ENCODE data around the gene FAM78A.

The FAM78A gene

GRCh38 chr9:131239161-131239975 is 36.9 kb downstream of the FAM78A start:
- Histone ChIP-seq H2AFZ (ENCODE audit: low read depth, low read length) (peak overlapping the region; percentile 41), H3K9me3 (ENCODE audit: low read length) (no peaks in the 10 kb centered on the region), H3K27me3 (ENCODE audit: insufficient read depth, low read length) (no peaks in the 10 kb centered on the region), H3K4me3 (ENCODE audit: low read length) (no peak overlapping the region), H3K36me3 (ENCODE audit: insufficient read depth, low read length) (peaks cover 10% of the 10 kb centered on the region), H3K4me1 (ENCODE audit: insufficient read depth, low read length) (peaks cover 18% of the 10 kb centered on the region)

GRCh38 chr9:131238402-131239021 is 37.8 kb downstream of the FAM78A start:
- peaks cover 18% of the 10 kb centered on the region for H3K36me3 ChIP-seq (ENCODE audit: insufficient read depth, low read length)
- H2AFZ ChIP-seq (ENCODE audit: low read depth, low read length), result peak overlapping the region; percentile 41
- H3K9me3 ChIP-seq (ENCODE audit: low read length), result no peaks in the 10 kb centered on the region
- no peaks in the 10 kb centered on the region for H3K27me3 ChIP-seq (ENCODE audit: insufficient read depth, low read length)
- no peak overlapping the region for H3K4me3 ChIP-seq (ENCODE audit: low read length)
- peaks cover 18% of the 10 kb centered on the region for H3K4me1 ChIP-seq (ENCODE audit: insufficient read depth, low read length)

GRCh38 chr9:131237931-131238401 is 38.3 kb downstream of the FAM78A start:
- Histone ChIP-seq H3K4me1 (ENCODE audit: insufficient read depth, low read length) (peaks cover 18% of the 10 kb centered on the region), H3K27me3 (ENCODE audit: insufficient read depth, low read length) (no peaks in the 10 kb centered on the region), H3K9me3 (ENCODE audit: low read length) (no peaks in the 10 kb centered on the region), H2AFZ (ENCODE audit: low read depth, low read length) (peak overlapping the region; percentile 41), H3K4me3 (ENCODE audit: low read length) (no peak overlapping the region), H3K36me3 (ENCODE audit: insufficient read depth, low read length) (peaks cover 22% of the 10 kb centered on the region)

- Histone ChIP-seq H2AFZ (ENCODE audit: low read depth, low read length) (no peak overlapping the region), H3K4me1 (ENCODE audit: insufficient read depth, low read length) (peaks cover 18% of the 10 kb centered on the region), H3K27me3 (ENCODE audit: insufficient read depth, low read length) (no peaks in the 10 kb centered on the region), H3K36me3 (ENCODE audit: insufficient read depth, low read length) (peaks cover 22% of the 10 kb centered on the region), H3K4me3 (ENCODE audit: low read length) (no peak overlapping the region), H3K9me3 (ENCODE audit: low read length) (no peaks in the 10 kb centered on the region)
Observed at GRCh38 chr9:131237291-131237690, 39.0 kb downstream of the FAM78A start.

GRCh38 chr9:131236761-131237160 is 39.5 kb downstream of the FAM78A start:
- peaks cover 26% of the 10 kb centered on the region for H3K36me3 ChIP-seq (ENCODE audit: insufficient read depth, low read length)
- H2AFZ ChIP-seq (ENCODE audit: low read depth, low read length), result no peak overlapping the region
- no peak overlapping the region for H3K4me3 ChIP-seq (ENCODE audit: low read length)
- peaks cover 18% of the 10 kb centered on the region for H3K4me1 ChIP-seq (ENCODE audit: insufficient read depth, low read length)
- H3K9me3 ChIP-seq (ENCODE audit: low read length), result no peaks in the 10 kb centered on the region
- H3K27me3 ChIP-seq (ENCODE audit: insufficient read depth, low read length), result no peaks in the 10 kb centered on the region

GRCh38 chr9:131236161-131236560 is 40.1 kb downstream of the FAM78A start:
- H3K4me3 ChIP-seq (ENCODE audit: low read length), result no peak overlapping the region
- no peaks in the 10 kb centered on the region for H3K27me3 ChIP-seq (ENCODE audit: insufficient read depth, low read length)
- H3K36me3 ChIP-seq (ENCODE audit: insufficient read depth, low read length), result peaks cover 30% of the 10 kb centered on the region
- H2AFZ ChIP-seq (ENCODE audit: low read depth, low read length), result no peak overlapping the region
- peaks cover 18% of the 10 kb centered on the region for H3K4me1 ChIP-seq (ENCODE audit: insufficient read depth, low read length)
- H3K9me3 ChIP-seq (ENCODE audit: low read length), result no peaks in the 10 kb centered on the region

- peaks cover 33% of the 10 kb centered on the region for H3K36me3 ChIP-seq (ENCODE audit: insufficient read depth, low read length)
- no peak overlapping the region for H3K4me3 ChIP-seq (ENCODE audit: low read length)
- H3K27me3 ChIP-seq (ENCODE audit: insufficient read depth, low read length), result no peaks in the 10 kb centered on the region
- no peak overlapping the region for H2AFZ ChIP-seq (ENCODE audit: low read depth, low read length)
- peaks cover 18% of the 10 kb centered on the region for H3K4me1 ChIP-seq (ENCODE audit: insufficient read depth, low read length)
- H3K9me3 ChIP-seq (ENCODE audit: low read length), result no peaks in the 10 kb centered on the region
Observed at GRCh38 chr9:131235480-131235851, 40.8 kb downstream of the FAM78A start.

GRCh38 chr9:131234799-131235479 is 41.4 kb downstream of the FAM78A start:
- Histone ChIP-seq H3K9me3 (ENCODE audit: low read length) (no peaks in the 10 kb centered on the region), H3K36me3 (ENCODE audit: insufficient read depth, low read length) (peaks cover 39% of the 10 kb centered on the region), H3K27me3 (ENCODE audit: insufficient read depth, low read length) (no peaks in the 10 kb centered on the region), H3K4me3 (ENCODE audit: low read length) (no peak overlapping the region), H3K4me1 (ENCODE audit: insufficient read depth, low read length) (peaks cover 18% of the 10 kb centered on the region), H2AFZ (ENCODE audit: low read depth, low read length) (no peak overlapping the region)

GRCh38 chr9:131233995-131234394 is 42.3 kb downstream of the FAM78A start:
- Histone ChIP-seq H2AFZ (ENCODE audit: low read depth, low read length) (no peak overlapping the region), H3K36me3 (ENCODE audit: insufficient read depth, low read length) (peaks cover 40% of the 10 kb centered on the region), H3K4me1 (ENCODE audit: insufficient read depth, low read length) (peaks cover 11% of the 10 kb centered on the region), H3K4me3 (ENCODE audit: low read length) (no peak overlapping the region), H3K9me3 (ENCODE audit: low read length) (no peaks in the 10 kb centered on the region), H3K27me3 (ENCODE audit: insufficient read depth, low read length) (no peaks in the 10 kb centered on the region)

- Histone ChIP-seq H2AFZ (ENCODE audit: low read depth, low read length) (no peak overlapping the region), H3K36me3 (ENCODE audit: insufficient read depth, low read length) (peaks cover 44% of the 10 kb centered on the region), H3K27me3 (ENCODE audit: insufficient read depth, low read length) (no peaks in the 10 kb centered on the region), H3K9me3 (ENCODE audit: low read length) (no peaks in the 10 kb centered on the region), H3K4me3 (ENCODE audit: low read length) (no peak overlapping the region), H3K4me1 (ENCODE audit: insufficient read depth, low read length) (peaks cover 7% of the 10 kb centered on the region)
Observed at GRCh38 chr9:131233556-131233955, 42.8 kb downstream of the FAM78A start.

- no peaks in the 10 kb centered on the region for H3K4me1 ChIP-seq (ENCODE audit: insufficient read depth, low read length)
- no peak overlapping the region for H3K4me3 ChIP-seq (ENCODE audit: low read length)
- H2AFZ ChIP-seq (ENCODE audit: low read depth, low read length), result no peak overlapping the region
- peaks cover 42% of the 10 kb centered on the region for H3K36me3 ChIP-seq (ENCODE audit: insufficient read depth, low read length)
- H3K9me3 ChIP-seq (ENCODE audit: low read length), result no peaks in the 10 kb centered on the region
- no peaks in the 10 kb centered on the region for H3K27me3 ChIP-seq (ENCODE audit: insufficient read depth, low read length)
Observed at GRCh38 chr9:131228988-131229387, 47.3 kb downstream of the FAM78A start.

- Histone ChIP-seq H3K9me3 (ENCODE audit: low read length) (no peaks in the 10 kb centered on the region), H3K4me1 (ENCODE audit: insufficient read depth, low read length) (no peaks in the 10 kb centered on the region), H3K27me3 (ENCODE audit: insufficient read depth, low read length) (no peaks in the 10 kb centered on the region), H2AFZ (ENCODE audit: low read depth, low read length) (no peak overlapping the region), H3K36me3 (ENCODE audit: insufficient read depth, low read length) (peaks cover 34% of the 10 kb centered on the region), H3K4me3 (ENCODE audit: low read length) (no peak overlapping the region)
Observed at GRCh38 chr9:131227959-131228460, 48.3 kb downstream of the FAM78A start.
